Stimulated activated CD8-positive, alpha-beta memory T cell treated with anti-CD3 and anti-CD28 coated beads, Interleukin-15, amount 100 ng/mL, for 24 hours (primary cell): ENCODE results near the gene TMEM231.
"Not testable (repeated sequence)": the region's sequence is repeated elsewhere in the genome, so short reads cannot be mapped to it uniquely, and the experiment has no call there.

Experiments used
- DNase-seq: peaks from one replicate; pipeline ENCODE4 v3.0.0-alpha.2; 2020; ENCODE audit warnings: low read depth

TMEM231 gene

DNA sequence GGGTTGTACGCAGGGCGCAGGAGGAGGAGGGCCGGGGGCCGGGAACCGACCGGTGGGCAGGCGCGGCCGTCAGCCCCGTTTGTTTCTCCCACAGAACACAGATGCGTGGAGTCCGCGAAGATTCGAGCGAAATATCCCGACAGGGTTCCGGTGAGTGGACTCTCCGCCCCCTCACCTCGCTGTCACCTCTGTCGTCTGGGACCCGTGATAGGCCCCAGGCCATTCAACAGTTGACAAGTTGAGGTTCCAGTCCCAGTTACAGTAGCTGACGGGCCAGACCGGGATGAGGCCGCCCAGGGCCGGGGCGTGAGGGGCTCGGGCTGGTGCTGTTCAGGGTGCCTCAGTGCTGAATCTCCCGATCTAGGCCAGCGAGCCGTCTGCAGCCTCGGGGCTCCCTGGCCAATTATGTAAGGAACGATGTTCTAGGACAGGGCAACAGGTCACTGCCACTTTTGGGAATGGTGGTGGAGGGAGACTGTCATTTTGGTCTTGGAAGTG lies 10.8 kb upstream of the TMEM231 start:
- no peak for DNase-seq

DNA sequence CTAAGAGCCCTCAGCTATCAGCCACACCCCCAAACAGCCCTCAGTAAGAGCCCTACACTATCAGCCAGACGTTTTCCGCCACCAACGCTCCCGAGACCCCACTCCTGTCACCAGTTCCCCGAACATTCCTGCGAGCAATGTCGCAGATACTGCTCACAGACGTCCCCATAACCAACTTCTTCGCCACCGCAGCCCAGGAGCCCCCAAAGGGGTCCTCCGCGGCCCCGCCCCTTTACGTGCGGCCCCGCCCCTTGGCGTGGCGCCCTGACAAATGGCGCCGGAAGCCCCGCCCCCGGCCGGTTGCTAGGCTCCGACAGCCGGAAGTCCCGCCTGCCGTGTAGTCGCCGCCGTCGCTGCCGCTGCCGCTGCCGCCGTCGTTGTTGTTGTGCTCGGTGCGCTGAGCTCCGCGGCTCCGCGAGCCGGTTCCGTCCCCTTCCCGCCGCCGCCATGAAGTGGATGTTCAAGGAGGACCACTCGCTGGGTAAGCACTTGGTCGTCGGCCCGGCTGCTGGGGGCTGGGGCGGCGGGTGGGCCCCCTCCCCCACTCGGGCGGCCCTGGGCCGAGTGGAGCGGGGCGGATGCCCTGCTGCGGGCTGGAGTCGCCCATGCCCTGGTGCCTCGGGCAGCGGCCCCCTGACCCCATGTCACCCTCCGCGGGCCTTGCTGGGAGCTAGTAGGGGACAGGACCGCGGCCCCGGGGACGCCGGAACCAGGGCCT lies 10.1 kb upstream of the TMEM231 start, which contains the start of gene GABARAPL2:
Gene GABARAPL2 (plus strand): TSS at position 340 of the 718 bp plus-strand sequence. CDS start 108 bp downstream, at position 448.
- peak; percentile 94 for DNase-seq

DNA sequence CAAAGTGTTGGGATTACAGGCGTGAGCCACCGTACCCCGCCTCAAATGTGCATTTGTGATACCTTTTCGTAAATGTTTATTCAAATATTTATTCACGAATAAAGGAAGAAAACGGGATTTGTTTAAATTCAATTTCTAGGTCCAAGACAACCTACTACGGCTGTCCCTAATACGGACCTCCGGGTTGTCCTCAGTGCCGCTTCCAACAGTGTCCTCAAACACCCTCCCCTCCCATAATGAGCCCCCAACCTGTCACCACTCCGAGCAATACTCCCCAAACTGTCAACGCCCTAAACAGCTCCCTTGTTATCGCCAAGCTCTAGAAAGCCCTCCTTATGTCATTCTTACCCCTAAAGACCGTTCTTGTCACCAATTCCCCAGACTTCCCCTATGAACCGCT lies 9.6 kb upstream of the TMEM231 start:
- DNase-seq, result no peak

DNA sequence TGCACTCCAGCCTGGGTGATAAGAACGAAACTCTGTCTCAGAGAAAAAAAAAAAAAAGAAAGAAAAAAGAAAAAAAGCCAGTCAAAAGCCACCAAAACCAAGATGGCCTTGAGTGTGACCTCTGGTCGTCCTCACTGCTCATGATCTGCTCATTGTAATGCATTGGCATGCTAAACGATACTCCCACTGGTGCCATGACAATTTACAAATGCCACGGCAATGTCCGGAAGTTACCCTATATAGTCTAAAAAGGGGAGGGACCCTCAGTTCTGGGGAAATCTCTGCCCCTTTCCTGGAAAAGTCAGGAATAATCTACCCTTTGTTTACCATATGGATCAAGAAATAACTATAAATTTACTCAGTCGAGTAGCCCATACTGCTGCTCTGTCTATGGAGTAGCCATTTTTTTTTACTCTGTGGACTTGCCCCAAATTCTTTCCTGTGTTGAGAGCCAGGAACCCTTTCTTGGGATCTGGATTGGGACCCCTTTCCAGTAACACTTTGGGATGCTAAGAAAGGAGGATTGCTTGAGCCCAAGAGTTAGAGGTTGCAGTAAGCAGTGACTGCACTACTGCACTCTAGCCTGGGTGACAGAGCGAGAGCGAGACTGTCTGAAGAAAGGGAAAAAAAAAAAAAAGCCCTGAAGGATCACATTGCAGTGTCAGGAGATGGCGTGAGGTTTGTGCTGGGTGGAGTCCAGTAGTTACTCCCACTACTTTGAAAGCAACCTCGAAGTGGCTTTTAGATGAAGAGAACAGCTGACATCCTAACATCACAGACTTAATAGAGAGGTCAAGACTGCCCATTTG lies 3.7 kb upstream of the TMEM231 start:
- no peak for DNase-seq

DNA sequence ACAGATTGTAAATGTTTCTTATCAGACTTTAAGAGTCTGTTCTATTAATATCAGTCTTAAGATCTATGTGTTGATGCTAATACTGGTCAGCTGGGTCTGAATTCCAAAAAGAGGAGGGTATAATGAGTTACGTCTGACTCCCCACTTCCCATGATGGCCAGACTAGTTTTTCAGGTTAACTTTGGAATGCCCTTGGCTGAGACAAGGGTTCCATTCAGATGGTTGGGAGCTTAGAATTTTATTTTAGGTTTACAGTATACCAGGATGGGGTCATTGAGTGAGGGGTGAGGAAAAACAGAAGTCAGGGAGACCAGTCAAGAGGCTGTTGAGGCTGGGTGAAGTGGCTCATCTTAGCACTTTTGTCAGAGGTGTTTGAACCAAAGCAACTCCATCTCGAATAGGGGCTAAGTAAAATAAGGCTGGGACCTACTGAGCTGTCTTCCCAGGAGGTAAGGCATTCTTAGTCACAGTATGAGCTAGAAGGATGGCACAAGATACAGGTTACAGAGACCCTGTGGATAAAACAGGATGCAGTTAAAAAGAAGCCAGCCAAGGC lies 2.9 kb upstream of the TMEM231 start:
- DNase-seq, result no peak

DNA sequence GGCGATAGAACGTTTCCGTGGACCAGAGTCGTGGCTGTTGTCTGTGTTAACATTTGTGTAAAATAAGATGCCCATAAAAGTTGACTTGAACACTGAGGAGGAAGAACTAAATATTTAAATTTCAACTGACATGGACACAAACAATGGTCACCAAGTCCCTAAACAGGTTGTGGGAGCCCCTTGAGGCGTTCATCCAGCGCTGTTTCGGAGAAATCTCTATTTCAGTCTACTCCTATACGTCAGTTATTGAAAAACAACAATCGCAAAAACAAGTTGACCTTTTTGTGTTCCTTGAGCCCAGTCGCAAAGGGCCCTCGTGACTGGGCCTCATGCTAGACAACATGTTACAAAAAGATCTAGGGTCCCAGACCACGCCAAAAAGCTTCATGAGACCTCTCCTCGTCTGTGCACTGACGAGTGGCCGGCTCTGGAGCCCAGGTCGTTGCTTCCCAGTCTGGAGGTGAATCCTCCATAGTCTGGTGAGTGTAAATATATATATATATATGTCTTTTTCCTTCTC lies 439 bp upstream of the TMEM231 start:
- DNase-seq, result no peak

DNA sequence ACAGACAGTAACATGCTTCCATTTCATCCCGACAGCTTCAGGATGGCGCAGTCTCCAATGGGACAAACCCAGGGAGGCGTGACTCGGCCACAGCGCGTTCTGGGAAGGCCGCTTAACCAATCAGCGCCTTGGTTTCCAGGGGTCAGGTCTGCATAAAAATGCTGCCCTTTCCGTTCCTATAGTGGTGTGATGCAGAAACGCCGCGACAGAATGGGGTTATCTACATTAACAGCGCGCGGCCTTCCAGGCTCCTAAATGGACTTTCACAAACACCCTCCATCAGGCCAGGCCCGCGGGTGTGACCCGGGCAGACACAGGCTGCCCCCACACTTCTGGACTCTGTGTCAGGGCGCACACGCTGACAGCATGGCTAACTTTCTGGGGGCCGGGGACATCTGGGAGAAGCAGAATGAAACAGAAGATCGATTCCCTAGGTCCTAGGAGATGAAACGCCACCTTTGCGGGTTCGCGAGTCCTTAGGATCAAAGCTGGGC lies 792 bp downstream of the TMEM231 start:
- DNase-seq, result no peak

DNA sequence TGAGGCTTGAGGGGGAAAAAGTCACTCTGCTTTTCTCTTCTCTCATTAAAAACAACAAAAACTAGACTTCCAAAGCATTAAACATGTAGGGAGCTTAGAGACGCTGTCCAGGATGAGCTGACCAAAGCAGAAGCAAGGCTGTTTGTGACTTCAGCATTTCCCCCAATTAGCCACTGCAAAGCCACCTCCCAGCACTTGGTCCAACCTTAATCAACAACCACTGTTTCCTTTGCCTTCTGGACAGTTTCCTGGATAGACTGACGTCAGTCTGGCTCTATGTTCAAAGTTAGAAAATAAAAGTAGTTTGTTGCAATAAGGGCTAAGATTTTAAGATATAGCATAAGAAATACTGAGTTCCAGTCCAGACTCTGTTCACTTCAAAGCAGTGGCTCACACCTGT lies 3.1 kb downstream of the TMEM231 start:
- DNase-seq, result no peak

DNA sequence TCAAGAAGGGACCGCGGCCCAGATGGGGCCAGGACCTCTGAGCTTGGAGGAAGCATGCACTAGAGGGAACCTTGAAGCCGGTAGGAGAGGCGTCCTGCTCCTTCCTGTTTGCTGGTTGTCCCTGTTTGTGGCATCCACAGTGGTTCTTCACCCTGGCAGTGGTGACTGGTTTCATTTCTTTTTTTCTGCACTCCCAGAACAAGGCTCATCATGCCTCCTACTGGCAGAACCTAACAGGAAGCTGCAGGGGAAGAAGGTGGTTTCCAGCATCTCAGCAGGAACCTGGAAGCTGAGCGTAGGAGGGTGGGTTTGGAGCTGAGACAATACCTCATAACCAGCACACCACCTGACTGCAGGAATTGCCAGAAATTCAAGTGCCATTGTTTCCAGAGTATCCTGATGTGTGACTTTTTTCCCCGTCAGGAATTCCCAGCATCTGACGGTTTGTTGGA lies 5.8 kb downstream of the TMEM231 start:
- no peak for DNase-seq

DNA sequence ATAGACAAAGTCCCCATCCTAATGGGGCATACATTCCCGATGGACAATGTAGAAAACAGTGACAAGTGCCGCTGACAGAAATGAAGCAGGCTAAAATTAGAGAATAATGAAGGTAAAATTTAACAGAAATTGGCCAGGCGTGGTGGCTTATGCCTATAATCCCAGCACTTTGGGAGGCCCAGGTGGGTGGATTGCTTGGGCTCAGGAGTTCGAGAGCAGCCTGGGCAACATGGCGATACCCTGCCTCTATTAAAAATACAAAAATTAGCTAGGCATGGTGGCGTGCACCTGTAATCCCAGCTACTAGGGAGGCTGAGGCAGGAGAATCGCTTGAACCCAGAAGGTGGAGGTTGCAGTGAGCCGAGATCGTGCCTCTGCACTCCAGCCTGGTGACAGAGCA lies 7.6 kb downstream of the TMEM231 start:
- not testable (repeated sequence) for DNase-seq

DNA sequence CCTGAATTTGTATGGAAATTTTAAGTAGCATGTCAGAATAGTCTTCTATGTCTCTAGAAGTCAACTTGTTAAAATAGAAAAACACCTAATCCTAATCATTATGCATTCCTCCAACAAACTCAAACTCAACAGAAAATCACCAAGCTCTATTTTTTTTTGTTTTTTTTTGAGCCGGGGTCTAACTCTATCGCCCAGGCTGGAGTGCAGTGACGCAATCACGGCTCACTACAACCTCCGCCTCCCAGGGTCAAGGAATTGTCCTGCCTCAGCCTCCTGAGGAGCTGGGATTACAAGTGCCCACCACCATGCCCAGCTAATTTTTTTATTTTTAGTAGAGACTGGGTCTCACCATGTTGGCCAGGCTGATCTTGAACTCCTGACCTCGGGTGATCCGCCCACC lies 9.8 kb downstream of the TMEM231 start:
- no peak for DNase-seq

DNA sequence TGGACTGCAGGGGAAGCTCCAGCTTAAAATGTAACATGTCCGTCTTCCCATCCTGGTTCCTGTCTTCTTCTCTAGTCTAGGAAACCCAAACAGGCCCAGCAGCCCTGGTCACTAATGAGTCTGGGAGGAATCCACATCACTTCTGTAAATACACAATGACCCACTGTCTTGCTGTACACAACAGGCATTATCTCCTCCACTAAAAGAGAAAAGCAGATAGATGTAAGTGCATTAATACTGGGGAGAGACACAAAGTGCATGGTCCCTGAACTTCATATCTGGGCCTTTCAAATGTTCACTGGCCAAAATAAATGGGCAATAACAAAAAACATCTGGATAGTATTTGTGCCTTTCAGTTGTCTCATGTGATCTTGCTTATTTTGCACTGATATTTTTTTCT lies 10.2 kb downstream of the TMEM231 start:
- DNase-seq, result not testable (repeated sequence)

DNA sequence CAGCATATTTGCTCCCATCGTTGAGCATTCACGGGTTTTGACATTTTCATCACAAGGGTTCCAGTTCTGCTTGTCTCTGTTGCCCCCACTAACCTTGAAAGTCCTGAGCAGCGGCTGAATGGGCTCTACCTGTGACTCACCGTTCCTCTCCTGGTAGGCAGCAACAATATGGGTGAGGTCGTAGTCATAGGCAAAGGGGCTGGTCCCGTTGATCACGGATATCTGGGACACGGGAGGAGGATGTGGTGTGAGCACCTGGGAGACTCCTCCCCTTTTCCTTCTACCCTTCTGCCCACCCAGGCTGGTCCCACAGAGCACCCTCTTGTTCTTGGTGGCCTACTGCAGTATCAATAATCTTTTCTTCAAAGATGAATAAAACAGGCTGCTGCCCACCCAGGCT lies 13.6 kb downstream of the TMEM231 start:
- DNase-seq, result not testable (repeated sequence)

DNA sequence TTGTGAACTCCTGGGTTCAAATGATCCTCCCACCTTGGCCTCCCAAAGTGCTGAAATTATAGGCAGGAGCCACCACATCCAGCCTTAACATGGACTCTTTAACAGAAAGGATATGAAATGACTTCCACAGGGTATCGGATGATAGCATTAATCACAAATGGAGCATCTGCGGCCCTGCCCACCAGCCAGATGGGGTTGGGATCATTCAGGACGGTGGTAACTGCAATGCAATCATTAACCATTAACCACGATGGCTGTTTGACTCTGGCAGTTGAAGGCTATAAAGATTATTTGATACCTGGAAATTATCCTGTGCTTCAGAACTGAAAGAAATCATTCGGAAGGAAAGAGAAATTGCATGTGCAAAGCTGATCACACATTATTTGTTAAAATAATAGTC lies 14.8 kb downstream of the TMEM231 start:
- no peak for DNase-seq

DNA sequence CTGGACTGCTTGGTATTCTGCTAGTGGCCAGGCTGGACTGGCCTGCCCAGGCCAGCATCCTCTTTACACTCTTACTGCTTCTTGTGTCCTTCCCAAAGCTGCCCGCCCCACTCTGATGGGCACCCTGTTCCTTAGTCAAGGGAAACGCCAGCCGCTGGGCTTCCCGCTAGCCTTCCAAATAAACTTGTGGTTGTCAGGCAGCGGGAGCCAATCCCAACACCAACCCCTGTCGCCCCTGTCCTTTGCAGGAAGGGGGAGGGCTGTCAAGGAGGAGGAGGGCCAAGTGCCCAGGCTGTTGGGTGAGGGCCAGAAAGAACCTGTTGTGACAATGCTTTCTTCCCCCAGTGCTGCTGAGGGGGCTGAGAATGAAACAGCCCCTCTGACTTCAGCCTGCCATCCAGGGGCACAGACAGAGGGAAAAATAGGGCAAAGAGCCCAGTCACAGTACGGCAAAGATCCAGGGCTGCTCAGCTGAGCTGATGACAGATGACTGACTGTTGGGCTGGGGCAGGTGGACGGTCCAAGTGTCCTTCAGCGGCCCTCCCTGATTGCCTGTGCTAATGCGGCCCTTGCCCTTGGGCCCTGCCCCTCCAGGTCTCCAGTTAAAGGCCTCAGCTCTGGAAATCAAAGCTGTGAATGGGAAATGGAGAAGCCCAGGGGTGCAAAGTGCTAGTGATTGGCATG lies 17.0 kb downstream of the TMEM231 start:
- DNase-seq, result not testable (repeated sequence)

DNA sequence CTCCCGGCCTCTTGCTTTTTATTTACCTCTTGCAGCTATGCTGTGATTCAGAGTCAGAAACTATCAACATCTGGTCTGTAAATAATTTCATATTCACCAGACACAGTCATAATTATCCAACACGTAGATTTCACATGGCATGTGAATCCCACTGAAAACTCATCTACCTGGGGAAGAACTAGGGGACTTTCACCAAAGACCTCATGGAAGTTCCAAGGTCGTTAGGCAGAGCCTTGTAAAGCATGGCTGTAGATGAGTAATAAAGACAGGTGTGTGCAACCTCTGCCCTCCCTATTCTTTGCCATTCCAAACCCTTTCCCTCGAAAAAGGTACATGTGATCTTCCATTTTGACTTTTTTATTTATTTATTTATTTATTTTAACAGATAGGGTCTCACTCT lies 18.3 kb downstream of the TMEM231 start:
- DNase-seq, result no peak

DNA sequence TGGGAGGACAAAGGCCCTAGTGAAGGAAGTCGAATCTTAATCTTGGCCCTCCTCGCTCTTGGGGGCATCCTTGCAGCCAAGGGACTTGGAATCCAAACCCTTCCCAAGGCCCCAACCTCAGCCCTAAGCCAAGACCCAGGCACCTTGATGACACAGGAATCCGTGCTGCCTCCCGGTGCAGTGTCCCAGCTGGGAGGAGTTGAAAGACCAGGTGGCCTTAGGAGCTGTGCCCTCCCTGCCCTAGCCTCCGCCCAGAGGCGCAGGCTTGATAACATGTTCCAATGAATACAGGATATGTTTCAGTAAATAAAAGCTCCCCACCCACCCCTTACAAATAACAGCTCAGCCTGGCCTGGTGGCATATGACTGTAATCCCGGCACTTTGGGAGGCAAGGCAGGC lies 20.2 kb downstream of the TMEM231 start, which contains the start of gene CHST5:
Gene CHST5 (minus strand): TSS at position 208 of the 400 bp plus-strand sequence. CDS start 5,724 bp downstream, outside the sequence.
- DNase-seq, result no peak

DNA sequence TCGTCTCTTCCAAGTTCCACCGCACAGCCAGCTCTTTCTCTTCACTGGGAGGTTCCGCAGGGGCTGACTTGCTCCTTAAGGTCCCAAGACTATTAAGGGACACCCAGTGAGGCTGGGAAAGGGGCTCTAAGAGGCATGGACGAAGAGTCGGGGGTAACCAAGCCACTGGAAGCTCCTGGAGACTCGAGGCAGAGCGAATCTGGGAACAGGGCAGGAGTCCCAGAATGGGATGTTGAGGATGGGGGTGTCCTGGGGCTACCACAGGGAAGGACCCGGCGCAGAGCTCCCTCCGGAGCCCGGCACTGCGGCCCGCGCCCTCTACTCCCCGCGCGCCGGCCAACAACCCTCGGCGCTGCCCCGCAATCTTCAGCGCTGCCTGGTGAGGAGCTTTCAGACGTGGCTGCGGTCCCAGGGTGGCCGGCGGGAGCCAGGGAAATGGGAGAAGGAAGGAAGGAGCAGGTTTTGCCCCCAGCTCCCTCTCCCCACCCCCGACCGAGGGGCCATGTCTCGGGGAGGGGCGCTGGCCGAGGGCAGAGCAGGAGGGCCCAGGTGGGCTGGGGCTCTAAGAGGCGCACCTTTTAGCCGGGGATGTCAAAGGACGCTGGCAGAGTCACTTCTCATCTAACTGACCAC lies 20.7 kb downstream of the TMEM231 start:
- no peak for DNase-seq

DNA sequence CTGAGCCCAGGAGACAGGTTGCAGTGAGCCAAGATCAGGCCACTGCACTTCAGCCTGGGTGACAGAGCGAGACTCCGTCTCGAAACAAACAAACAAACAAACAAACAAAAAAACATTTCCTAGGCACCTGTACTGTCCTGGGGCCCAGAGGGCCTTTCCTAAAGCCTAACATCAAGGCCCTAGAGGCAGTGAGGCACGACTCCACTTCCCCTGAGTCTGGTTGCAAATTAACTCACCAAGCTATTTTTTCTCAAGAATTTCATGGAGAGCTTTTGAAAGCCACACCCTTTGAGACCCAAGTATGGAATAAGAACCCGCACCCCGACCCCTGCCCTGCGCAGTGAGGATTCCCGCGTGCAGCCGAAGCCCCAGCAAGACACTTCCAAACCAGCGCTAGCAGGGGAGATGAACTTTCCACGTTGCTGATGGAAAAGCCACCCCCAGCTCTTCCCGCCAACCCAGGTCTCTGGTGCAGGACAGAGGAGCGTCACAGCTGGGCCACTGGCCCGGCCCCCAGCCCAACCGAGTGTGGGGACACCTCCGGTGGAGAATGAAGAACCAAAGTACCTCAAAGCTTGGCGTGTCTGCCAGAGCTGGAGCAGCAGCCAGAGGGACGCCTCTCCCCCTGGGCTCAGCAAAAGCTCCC lies 21.4 kb downstream of the TMEM231 start:
- no peak for DNase-seq

DNA sequence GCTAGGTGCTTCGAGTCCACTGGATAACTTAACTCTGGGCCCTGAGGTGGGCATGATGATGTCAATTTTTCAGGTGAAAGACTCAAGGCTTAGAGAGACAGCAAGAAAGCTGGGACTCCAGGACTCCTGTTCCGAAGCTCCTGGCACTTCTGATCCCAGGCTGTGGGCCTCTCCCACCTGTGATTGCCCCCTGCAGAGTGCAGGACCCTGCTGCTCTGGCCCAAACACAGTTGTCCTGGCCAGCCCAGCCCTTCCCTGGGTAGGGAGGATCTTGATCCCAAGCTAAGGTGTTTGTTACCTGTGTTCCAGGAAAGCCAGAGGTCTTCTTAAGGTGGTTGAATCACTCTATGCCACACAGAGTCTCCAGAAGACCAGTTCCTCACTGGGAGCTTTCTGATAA lies 23.3 kb downstream of the TMEM231 start:
- no peak for DNase-seq
